PFSK-1 (cell line): ENCODE results near the gene MYO7B.

Experiments
- POLR2AphosphoS5 ChIP-seq: IDR thresholded peaks from 2 replicates; pipeline ENCODE4 v1.6.1; 2012; ENCODE audit warnings: low read depth, mild to moderate bottlenecking, control low read depth, low read length, moderate library complexity
- TF ChIP-seq, protein P1 (sequence below), 2 experiments: IDR thresholded peaks; 2 replicates each; pipeline versions ENCODE4 v1.6.1 to v1.8.0; 2011 to 2012; ENCODE audit warnings: low read depth in 2 of 2, low read length in 2 of 2, control low read depth in 1 of 2, inconsistent platforms in 1 of 2, mild to moderate bottlenecking in 1 of 2, moderate library complexity in 1 of 2; ENCODE audit not compliant: insufficient read depth in 1 of 2

DNA sequence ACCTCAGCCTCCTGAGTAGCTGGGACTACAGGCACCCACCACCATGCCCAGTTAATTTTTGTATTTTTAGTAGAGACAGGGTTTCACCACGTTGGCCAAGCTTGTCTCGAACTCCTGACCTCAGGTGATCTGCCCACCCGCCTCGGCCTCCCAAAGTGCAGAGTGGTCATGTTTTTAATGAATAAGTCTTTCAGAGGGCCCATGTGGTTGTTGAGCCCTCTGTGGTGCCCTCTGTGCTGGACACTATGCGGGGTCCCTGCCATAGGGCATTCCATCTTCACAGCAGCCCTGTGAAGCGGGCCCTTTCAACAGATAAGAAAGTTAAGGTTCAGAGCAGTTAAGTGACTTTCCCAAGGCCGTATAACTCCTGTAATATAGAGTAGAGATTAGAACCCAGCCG lies 25.9 kb downstream of the MYO7B start:
- TF ChIP-seq, protein P1, sequence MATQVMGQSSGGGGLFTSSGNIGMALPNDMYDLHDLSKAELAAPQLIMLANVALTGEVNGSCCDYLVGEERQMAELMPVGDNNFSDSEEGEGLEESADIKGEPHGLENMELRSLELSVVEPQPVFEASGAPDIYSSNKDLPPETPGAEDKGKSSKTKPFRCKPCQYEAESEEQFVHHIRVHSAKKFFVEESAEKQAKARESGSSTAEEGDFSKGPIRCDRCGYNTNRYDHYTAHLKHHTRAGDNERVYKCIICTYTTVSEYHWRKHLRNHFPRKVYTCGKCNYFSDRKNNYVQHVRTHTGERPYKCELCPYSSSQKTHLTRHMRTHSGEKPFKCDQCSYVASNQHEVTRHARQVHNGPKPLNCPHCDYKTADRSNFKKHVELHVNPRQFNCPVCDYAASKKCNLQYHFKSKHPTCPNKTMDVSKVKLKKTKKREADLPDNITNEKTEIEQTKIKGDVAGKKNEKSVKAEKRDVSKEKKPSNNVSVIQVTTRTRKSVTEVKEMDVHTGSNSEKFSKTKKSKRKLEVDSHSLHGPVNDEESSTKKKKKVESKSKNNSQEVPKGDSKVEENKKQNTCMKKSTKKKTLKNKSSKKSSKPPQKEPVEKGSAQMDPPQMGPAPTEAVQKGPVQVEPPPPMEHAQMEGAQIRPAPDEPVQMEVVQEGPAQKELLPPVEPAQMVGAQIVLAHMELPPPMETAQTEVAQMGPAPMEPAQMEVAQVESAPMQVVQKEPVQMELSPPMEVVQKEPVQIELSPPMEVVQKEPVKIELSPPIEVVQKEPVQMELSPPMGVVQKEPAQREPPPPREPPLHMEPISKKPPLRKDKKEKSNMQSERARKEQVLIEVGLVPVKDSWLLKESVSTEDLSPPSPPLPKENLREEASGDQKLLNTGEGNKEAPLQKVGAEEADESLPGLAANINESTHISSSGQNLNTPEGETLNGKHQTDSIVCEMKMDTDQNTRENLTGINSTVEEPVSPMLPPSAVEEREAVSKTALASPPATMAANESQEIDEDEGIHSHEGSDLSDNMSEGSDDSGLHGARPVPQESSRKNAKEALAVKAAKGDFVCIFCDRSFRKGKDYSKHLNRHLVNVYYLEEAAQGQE (IDR thresholded peaks at IDR 0.05; ENCODE audit: insufficient read depth in 1 of 2, low read depth in 2 of 2, low read length in 2 of 2): no peak
- TF ChIP-seq POLR2AphosphoS5: no peak
